ACHN (cell line): ENCODE measurements around the gene ADGRG3.

ENCODE experiments used
- DNase-seq: peaks from one replicate; pipeline ENCODE4 v3.0.0-alpha.2; 2015
- in situ Hi-C: cut with HindIII; loops from 2 replicates; pipeline ENCODE4 v1.10.0; 2017; ENCODE audit warnings: low sequenced_read_pairs, low pct_ligation_motif_present, low pct_unique_long_range_greater_than_20kb

Gene ADGRG3, protein sequence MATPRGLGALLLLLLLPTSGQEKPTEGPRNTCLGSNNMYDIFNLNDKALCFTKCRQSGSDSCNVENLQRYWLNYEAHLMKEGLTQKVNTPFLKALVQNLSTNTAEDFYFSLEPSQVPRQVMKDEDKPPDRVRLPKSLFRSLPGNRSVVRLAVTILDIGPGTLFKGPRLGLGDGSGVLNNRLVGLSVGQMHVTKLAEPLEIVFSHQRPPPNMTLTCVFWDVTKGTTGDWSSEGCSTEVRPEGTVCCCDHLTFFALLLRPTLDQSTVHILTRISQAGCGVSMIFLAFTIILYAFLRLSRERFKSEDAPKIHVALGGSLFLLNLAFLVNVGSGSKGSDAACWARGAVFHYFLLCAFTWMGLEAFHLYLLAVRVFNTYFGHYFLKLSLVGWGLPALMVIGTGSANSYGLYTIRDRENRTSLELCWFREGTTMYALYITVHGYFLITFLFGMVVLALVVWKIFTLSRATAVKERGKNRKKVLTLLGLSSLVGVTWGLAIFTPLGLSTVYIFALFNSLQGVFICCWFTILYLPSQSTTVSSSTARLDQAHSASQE

DNA sequence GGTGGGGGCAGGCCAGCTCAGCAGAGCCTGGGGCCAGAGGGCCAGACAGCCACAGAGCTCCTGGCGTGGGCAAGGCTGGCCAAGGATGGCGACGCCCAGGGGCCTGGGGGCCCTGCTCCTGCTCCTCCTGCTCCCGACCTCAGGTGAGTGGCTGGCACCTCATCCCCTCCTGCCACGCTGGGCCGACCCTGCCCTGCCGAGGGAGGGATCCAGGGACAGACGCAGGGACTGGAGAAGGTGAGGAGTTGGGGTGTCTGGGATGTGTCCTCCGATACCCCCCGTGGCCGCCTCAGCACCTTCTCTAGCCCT, at the start of gene ADGRG3:
Gene ADGRG3 (plus strand): TSS at position 44 of the 309 bp plus-strand sequence. CDS start 42 bp downstream, at position 86.
- in situ Hi-C loops, result no loop called here
- no peak for DNase-seq

DNA sequence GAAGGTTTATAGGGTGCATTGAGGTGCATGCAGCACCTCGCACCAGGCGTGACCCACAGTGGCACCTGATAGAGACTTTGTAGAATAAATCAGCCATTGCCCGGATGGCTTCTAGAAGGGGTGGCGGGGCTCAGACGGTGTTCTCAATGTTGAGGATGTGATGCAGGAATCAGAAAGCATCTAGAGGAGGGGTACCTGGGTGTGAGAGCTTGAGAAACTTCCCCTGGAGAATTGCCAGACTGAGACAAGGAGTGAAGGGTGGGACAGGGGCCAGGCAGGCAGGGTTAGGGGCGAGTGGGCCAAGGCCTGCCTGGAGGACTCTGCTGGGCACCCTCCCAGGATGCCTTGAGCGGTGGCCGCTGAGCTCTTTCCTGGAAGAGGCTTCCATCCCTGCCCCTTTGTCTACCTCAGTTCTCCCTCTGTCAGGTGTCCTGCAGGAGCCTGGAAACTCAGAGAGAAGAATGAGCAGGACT, 48.9 kb upstream of the ADGRG3 start:
- no peak for DNase-seq
- in situ Hi-C loops, result no loop called here

DNA sequence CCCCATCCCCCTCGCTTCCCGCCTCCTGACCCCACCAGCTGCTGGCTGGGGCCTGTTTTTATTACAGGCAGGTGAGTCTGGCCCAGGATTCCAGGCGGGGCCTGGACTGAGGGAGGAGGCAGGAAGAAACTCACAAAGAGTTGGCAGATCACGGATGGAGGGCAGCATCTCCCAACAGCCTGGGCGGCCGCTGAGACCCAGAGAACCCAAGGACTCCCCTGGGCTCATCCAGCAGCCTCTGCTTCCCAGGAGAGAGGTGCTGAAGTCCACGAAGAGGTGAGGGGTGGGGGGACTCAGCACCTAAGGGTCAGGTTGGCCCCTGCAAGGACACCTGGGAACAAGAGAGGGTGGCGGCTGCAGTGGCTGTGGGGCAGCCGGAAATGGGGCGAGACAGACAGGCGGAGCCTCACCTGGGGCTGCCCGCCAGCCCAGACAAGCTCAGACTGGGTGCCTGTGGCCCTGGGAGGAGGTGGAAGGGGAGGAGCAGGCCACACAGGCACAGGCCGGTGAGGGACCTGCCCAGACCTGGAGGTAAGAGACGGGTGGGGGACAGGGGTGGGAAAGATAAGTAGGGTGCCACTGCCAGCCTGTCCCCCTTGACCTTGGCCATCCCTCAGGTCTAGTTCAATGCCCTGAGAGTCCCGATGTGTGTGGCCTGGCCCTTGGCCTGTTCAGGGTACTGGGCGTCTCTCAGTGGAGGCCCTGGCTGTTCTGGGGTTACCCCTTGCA, 48.3 kb upstream of the ADGRG3 start:
- in situ Hi-C loops, result no loop called here

GRCh38 chr16:57620335-57621231, 47.5 kb upstream of the ADGRG3 start:
- in situ Hi-C loops, result no loop called here
- DNase-seq, result no peak

More for the DNA sequence above, 48.3 kb upstream of the ADGRG3 start:
- no peak for DNase-seq

DNA sequence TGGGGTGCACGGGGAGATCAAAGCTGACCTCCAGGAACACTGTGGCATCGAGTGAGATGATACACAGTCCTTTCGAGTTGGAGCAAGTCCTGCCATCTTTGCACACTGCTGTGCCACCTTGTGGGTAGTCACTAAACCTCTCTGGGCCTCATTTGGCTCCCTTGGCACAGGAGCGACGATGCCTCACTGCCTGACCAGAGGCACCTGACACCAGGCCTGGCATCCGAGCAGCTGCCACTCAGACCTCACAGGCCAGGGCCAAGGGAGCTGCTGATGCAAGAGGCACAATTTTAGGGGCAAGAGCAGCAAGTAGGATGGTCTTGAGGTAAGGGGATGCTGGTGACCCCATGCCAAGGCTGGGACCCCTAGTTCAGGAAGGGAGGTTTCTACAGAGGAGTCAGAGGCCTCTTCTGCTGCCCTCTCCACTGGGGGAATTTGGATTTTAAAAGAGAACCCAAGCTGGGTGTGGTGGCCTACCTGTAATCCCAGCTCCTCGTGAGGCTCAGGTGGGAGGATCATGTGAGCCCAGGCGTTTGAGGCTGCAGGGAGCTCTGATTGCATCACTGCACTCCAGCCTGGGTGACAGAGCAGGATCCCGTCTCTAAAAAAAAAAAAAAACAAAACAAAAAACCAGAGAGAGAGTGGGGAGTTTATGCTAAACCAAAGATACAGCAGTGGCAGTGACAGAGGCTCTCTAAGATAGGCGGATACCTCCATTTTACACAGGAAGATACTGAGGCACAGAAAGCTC, 46.4 kb upstream of the ADGRG3 start:
- DNase-seq, result no peak
- in situ Hi-C loops, result no loop called here

DNA sequence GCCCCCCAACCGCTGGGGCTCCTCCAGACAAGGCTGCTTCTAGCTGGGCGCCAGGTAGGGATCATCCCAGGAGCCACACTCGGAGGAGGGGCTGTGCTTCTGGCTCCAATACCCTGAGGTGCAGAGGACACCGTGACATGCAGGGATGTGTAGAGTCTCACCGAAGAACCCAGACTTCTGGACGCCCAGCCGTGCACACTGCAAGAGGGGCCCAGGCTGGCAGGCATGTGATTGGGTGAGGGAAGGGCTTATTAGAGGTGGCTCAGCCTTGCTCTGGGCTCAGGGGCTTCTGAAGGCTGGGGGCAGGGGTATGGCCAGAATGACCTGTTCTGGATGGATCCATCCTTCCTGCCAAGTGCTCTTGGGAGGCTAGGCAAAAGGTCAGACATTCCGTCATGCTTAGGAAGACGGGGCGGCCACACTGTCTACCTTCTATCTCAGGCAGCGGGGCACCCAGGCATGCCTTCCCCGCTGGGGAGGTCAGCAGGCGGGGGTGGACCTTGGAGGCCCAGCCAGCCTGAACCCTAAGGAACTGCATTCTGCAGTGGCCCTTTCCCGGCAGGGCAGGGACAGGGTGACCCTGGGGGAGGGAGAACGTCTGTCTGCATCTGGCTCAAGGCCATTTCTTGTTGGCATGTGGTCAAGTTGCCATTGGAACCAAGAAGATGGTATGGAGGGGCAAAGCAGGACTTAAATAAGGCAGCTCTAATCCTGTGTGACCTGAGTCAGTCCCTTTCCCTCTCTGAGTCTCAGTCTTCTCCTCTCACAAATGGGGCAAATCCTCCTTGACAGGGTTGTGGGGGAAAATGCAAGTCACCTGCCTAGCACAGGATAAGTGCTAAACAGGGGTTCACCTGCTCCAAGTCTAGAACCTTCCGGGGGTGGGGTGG, 45.5 kb upstream of the ADGRG3 start:
- in situ Hi-C loops, result no loop called here

GRCh38 chr16:57623251-57624043, 44.7 kb upstream of the ADGRG3 start:
- peak; percentile 74 for DNase-seq
- in situ Hi-C loops, result no loop called here

More for the DNA sequence above, 45.5 kb upstream of the ADGRG3 start:
- DNase-seq, result peak; percentile 79

GRCh38 chr16:57624044-57624688, 43.9 kb upstream of the ADGRG3 start:
- DNase-seq, result peak; percentile 83
- in situ Hi-C loops, result no loop called here

DNA sequence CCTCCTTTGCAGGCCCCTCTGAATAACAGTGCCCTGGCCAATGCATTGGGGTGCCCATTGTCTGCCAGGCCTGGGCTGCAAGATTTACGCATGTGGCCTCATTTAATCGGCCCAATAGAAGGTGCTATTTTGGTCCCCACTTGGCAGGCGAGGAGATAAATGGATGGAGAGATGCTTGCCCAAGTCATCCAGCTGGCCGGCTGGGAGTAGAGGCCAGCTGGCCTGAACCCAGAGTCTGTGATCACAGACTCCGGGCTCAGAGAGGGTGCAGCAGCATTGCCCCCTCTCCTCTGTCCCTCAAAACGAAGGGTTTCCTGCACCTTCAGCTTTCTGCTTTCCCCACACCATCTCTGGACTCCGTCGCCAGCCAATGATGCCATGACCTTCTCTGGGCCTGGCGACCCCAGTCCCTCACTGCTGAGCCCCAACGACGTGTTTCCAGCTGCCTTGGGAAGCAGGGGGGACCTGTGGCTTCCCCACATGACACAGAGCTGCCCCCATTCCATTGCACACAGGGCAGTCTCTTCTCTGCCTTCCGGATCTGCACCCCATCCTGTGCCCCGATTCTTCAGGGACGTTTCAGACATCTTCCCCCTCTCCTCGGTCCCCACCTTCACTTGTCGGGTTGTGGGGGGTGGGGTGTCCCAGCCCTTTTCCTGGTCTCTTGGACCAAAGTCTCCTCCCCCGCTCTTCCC, 43.2 kb upstream of the ADGRG3 start:
- in situ Hi-C loops, result no loop called here
- no peak for DNase-seq

DNA sequence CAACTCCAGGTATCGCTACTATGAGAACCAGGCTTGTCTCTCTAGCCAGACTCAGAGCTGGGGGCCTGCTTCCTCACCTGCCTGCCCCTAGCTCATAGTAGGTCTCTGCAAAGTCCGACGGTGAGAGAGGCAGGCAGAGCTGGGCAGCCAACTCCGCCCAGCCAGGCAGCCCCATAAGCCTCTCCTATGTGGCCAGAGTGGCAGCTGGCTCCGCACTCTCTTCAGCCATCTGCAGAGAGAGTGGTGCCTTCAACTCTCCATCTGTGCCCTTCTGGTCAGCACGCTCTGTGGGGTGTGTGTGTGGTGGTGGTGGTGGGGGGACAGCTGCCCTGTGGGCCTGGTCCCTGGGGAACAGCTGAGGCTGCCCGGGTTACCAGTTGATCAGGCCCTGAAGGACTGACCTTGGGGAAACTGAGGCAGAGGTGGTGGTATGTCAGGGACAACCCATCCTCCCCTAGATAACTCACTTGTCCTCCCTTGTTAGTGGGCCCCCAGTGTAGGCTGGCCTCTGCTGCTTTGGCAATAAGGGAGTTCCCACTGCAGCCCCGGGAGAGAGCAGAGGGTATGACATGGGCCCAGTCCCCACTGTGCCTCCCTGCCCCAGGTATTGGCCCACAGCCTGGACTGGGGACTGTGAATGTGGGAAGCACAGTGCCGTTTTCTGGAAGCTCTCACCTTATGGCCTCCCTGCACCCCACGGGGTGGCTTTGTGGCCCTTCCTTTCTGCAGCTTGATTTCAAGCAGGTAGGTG, 41.5 kb upstream of the ADGRG3 start:
- no peak for DNase-seq
- in situ Hi-C loops, result no loop called here

GRCh38 chr16:57627184-57627871, 40.8 kb upstream of the ADGRG3 start:
- peak; percentile 99 for DNase-seq
- in situ Hi-C loops, result no loop called here

DNA sequence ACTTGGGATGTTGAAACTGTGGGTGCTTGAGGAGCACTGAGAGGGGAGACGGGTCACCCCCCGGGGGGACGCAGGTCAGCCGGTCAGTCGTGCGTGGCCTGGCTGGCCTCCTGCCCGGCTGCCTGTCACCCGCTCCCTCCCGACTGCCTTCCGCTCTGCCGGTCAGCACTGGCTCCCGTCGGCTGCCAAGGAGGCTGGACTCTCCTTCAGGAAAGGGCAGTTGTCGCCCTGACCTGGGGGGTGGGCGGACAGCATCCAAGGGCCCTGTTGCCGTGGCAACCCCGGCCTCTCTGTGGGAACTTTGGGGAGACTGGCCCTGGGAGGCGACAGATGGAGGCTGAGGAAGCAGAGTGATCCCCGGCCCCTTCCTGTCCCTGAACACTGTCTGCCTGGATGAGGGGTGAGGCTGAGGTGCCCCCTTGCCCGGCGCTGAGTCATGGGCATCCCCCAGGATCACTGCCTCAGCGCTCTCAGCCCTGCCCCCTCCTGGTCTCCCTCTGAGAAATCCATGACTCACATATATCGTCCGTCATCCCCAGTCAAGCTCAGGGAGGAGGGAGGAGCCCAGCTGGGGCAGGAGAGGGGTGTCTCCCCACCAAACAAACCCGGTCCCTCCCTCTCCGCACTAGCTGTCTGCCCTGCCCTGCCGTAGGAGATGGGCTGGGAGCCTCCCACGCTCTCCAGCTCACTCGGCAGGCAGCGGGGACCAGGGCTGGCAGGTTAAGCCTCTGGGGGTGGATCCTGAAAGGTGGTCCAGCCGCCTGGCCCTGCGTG, 39.9 kb upstream of the ADGRG3 start, which contains the start of gene ADGRG1:
Gene ADGRG1 (plus strand): TSS at position 623 of the 774 bp plus-strand sequence. CDS start 21,658 bp downstream, outside the sequence.
- in situ Hi-C loops, result no loop called here
- DNase-seq, result peak; percentile 99

DNA sequence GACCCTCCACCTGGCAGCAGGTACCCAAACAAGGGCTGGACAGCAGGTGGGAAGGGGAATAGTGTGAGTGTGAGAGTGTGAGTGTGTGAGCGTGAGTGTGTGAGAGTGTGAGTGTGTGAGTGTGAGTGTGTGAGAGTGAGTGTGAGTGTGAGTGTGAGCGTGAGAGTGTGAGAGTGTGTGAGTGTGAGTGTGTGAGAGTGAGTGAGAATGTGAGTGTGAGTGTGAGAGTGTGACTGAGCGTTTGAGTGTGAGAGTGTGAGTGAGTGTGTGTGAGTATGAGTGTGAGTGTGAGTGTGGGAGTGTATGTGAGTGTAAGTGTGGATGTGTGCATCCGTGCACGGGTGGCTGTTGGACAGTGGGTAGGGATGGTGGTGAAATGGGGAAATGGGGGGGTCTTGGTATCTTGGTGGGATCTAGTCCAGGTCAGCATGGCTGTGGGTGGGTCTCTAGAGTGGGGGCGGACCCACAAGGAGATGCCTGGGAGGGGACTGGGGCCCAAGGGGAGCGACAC, 39.3 kb upstream of the ADGRG3 start:
- in situ Hi-C loops, result no loop called here
- no peak for DNase-seq
